Activated T-cell treated with anti-CD3 and anti-CD28 coated beads, Interleukin-2, amount 50 U/mL, for 24 hours (primary cell): Measurements from ENCODE around the gene ZDHHC3.

Experiments
- DNase-seq: peaks from one replicate; pipeline ENCODE4 v3.0.0-alpha.2; 2020
- H3K27ac Mint-ChIP-seq: 2 replicates; pipeline ENCODE4 v1.8.0; 2020; ENCODE audit warnings: mild to moderate bottlenecking, mixed read lengths
- H3K27me3 Mint-ChIP-seq: 2 replicates; pipeline ENCODE4 v1.8.0; 2020; ENCODE audit warnings: mixed read lengths
- H3K36me3 Mint-ChIP-seq: 2 replicates; pipeline ENCODE4 v1.8.0; 2020; ENCODE audit warnings: low read depth, mixed read lengths
- H3K4me1 Mint-ChIP-seq: 2 replicates; pipeline ENCODE4 v1.8.0; 2020; ENCODE audit warnings: low read depth, mixed read lengths
- H3K4me3 Mint-ChIP-seq: 2 replicates; pipeline ENCODE4 v1.8.0; 2020; ENCODE audit warnings: mild to moderate bottlenecking, moderate library complexity, mixed read lengths
- H3K9me3 Mint-ChIP-seq: 2 replicates; pipeline ENCODE4 v1.8.0; 2020; ENCODE audit warnings: mixed read lengths

Gene ZDHHC3

GRCh38 chr3:45003406-45003805 is 27.4 kb upstream of the ZDHHC3 start:
- Mint-ChIP-seq H3K4me3 (no peak overlapping the region), H3K27ac (no peak overlapping the region), H3K4me1 (peaks cover 20% of the 10 kb centered on the region), H3K9me3 (peaks cover 3% of the 10 kb centered on the region), H3K27me3 (no peaks in the 10 kb centered on the region), H3K36me3 (peaks cover 89% of the 10 kb centered on the region)
- DNase-seq, result no peak

- H3K9me3 Mint-ChIP-seq, result peaks cover 3% of the 10 kb centered on the region
- no peak overlapping the region for H3K4me3 Mint-ChIP-seq
- H3K27ac Mint-ChIP-seq, result peak overlapping the region; percentile 23
- H3K27me3 Mint-ChIP-seq, result no peaks in the 10 kb centered on the region
- DNase-seq, result no peak
- H3K4me1 Mint-ChIP-seq, result peaks cover 18% of the 10 kb centered on the region
- peaks cover 89% of the 10 kb centered on the region for H3K36me3 Mint-ChIP-seq
These were observed 26.7 kb upstream of the ZDHHC3 start for GRCh38 chr3:45002720-45003119.

- no peak for DNase-seq
- Mint-ChIP-seq H3K4me1 (peaks cover 22% of the 10 kb centered on the region), H3K36me3 (peaks cover 89% of the 10 kb centered on the region), H3K27ac (peak overlapping the region; percentile 23), H3K4me3 (no peak overlapping the region), H3K9me3 (peaks cover 3% of the 10 kb centered on the region), H3K27me3 (no peaks in the 10 kb centered on the region)
These were observed 26.2 kb upstream of the ZDHHC3 start for GRCh38 chr3:45002139-45002660.

- Mint-ChIP-seq H3K36me3 (peaks cover 89% of the 10 kb centered on the region), H3K9me3 (peaks cover 3% of the 10 kb centered on the region), H3K4me1 (peaks cover 22% of the 10 kb centered on the region), H3K27me3 (no peaks in the 10 kb centered on the region), H3K27ac (no peak overlapping the region), H3K4me3 (no peak overlapping the region)
- DNase-seq, result no peak
These were observed 25.8 kb upstream of the ZDHHC3 start for GRCh38 chr3:45001738-45002137.

GRCh38 chr3:45000823-45001222 is 24.8 kb upstream of the ZDHHC3 start:
- H3K36me3 Mint-ChIP-seq, result peaks cover 97% of the 10 kb centered on the region
- peaks cover 31% of the 10 kb centered on the region for H3K4me1 Mint-ChIP-seq
- H3K9me3 Mint-ChIP-seq, result peaks cover 3% of the 10 kb centered on the region
- H3K27me3 Mint-ChIP-seq, result no peaks in the 10 kb centered on the region
- DNase-seq, result no peak
- H3K4me3 Mint-ChIP-seq, result no peak overlapping the region
- no peak overlapping the region for H3K27ac Mint-ChIP-seq

- DNase-seq, result no peak
- Mint-ChIP-seq H3K9me3 (peaks cover 2% of the 10 kb centered on the region), H3K4me3 (no peak overlapping the region), H3K27me3 (no peaks in the 10 kb centered on the region), H3K27ac (peak overlapping the region; percentile 37), H3K4me1 (peaks cover 28% of the 10 kb centered on the region), H3K36me3 (peaks cover 96% of the 10 kb centered on the region)
These were observed 23.8 kb upstream of the ZDHHC3 start for GRCh38 chr3:44999782-45000181.

GRCh38 chr3:44996556-44996969 is 20.6 kb upstream of the ZDHHC3 start:
- DNase-seq, result no peak
- H3K9me3 Mint-ChIP-seq, result no peaks in the 10 kb centered on the region
- H3K36me3 Mint-ChIP-seq, result peaks cover 99% of the 10 kb centered on the region
- peaks cover 54% of the 10 kb centered on the region for H3K4me1 Mint-ChIP-seq
- peak overlapping the region; percentile 87 for H3K27ac Mint-ChIP-seq
- no peak overlapping the region for H3K4me3 Mint-ChIP-seq
- no peaks in the 10 kb centered on the region for H3K27me3 Mint-ChIP-seq

GRCh38 chr3:44995142-44995770 is 19.3 kb upstream of the ZDHHC3 start:
- H3K4me1 Mint-ChIP-seq, result peaks cover 67% of the 10 kb centered on the region
- no peaks in the 10 kb centered on the region for H3K27me3 Mint-ChIP-seq
- DNase-seq, result no peak
- no peak overlapping the region for H3K4me3 Mint-ChIP-seq
- no peaks in the 10 kb centered on the region for H3K9me3 Mint-ChIP-seq
- peak overlapping the region; percentile 87 for H3K27ac Mint-ChIP-seq
- peaks cover 99% of the 10 kb centered on the region for H3K36me3 Mint-ChIP-seq

- H3K27me3 Mint-ChIP-seq, result no peaks in the 10 kb centered on the region
- peaks cover 99% of the 10 kb centered on the region for H3K36me3 Mint-ChIP-seq
- no peak overlapping the region for H3K4me3 Mint-ChIP-seq
- no peak for DNase-seq
- H3K9me3 Mint-ChIP-seq, result no peaks in the 10 kb centered on the region
- H3K27ac Mint-ChIP-seq, result no peak overlapping the region
- peaks cover 78% of the 10 kb centered on the region for H3K4me1 Mint-ChIP-seq
These were observed 17.7 kb upstream of the ZDHHC3 start for GRCh38 chr3:44993471-44994205.

GRCh38 chr3:44992555-44993470 is 16.8 kb upstream of the ZDHHC3 start:
- H3K4me3 Mint-ChIP-seq, result no peak overlapping the region
- H3K9me3 Mint-ChIP-seq, result no peaks in the 10 kb centered on the region
- H3K36me3 Mint-ChIP-seq, result peaks cover 93% of the 10 kb centered on the region
- H3K4me1 Mint-ChIP-seq, result peaks cover 80% of the 10 kb centered on the region
- no peaks in the 10 kb centered on the region for H3K27me3 Mint-ChIP-seq
- H3K27ac Mint-ChIP-seq, result no peak overlapping the region
- no peak for DNase-seq

GRCh38 chr3:44991326-44991725 is 15.4 kb upstream of the ZDHHC3 start:
- no peak for DNase-seq
- Mint-ChIP-seq H3K27me3 (no peaks in the 10 kb centered on the region), H3K27ac (no peak overlapping the region), H3K4me1 (peaks cover 78% of the 10 kb centered on the region), H3K36me3 (peaks cover 89% of the 10 kb centered on the region), H3K4me3 (no peak overlapping the region), H3K9me3 (no peaks in the 10 kb centered on the region)

- Mint-ChIP-seq H3K9me3 (no peaks in the 10 kb centered on the region), H3K4me3 (no peak overlapping the region), H3K27ac (no peak overlapping the region), H3K27me3 (no peaks in the 10 kb centered on the region), H3K36me3 (peaks cover 85% of the 10 kb centered on the region), H3K4me1 (peaks cover 71% of the 10 kb centered on the region)
- no peak for DNase-seq
These were observed 13.8 kb upstream of the ZDHHC3 start for GRCh38 chr3:44989636-44990373.

GRCh38 chr3:44989141-44989540 is 13.2 kb upstream of the ZDHHC3 start:
- H3K27me3 Mint-ChIP-seq, result no peaks in the 10 kb centered on the region
- peaks cover 85% of the 10 kb centered on the region for H3K36me3 Mint-ChIP-seq
- H3K4me3 Mint-ChIP-seq, result no peak overlapping the region
- H3K4me1 Mint-ChIP-seq, result peaks cover 71% of the 10 kb centered on the region
- H3K27ac Mint-ChIP-seq, result peak overlapping the region; percentile 46
- DNase-seq, result no peak
- H3K9me3 Mint-ChIP-seq, result no peaks in the 10 kb centered on the region

- H3K27me3 Mint-ChIP-seq, result no peaks in the 10 kb centered on the region
- no peak overlapping the region for H3K4me3 Mint-ChIP-seq
- peaks cover 72% of the 10 kb centered on the region for H3K4me1 Mint-ChIP-seq
- no peaks in the 10 kb centered on the region for H3K9me3 Mint-ChIP-seq
- peaks cover 83% of the 10 kb centered on the region for H3K36me3 Mint-ChIP-seq
- no peak overlapping the region for H3K27ac Mint-ChIP-seq
- DNase-seq, result no peak
These were observed 12.1 kb upstream of the ZDHHC3 start for GRCh38 chr3:44988073-44988472.
